HepG2 (cell line): ENCODE measurements around the gene PPP1R9A. TPM values are rescaled to one million over a fixed set of nuclear protein-coding genes. Genes with fewer than 3 reads are reported as not detected.

Experiments
- ATAC-seq: fragments of 200-7000 bp; cut with Tn5 transposase; 3 replicates; pipeline ENCODE4 v1.9.1; 2020; ENCODE audit warnings: mild to moderate bottlenecking, moderate library complexity
- BruUV-seq: library from RNA; stranded (reverse); fragments of 400-500 nt; replicated peaks from 2 replicates; lab custom pipeline; 2021; lab: Mats Ljungman, UMichigan
- CTCF ChIA-PET: fragments of 300-600 bp; formaldehyde crosslinking; extraction: SDS; loops from one replicate; lab custom pipeline; 2021; ENCODE audit warnings: low total read pairs, inconsistent platforms, low intra/inter-chr PET ratio; lab: Yijun Ruan, JAX
- POLR2A ChIA-PET: fragments of 350-600 bp; sonication (Branson Sonifier 250); formaldehyde crosslinking; loops from one replicate; lab custom pipeline; 2020; ENCODE audit warnings: antibody characterized with exemption, inconsistent platforms; lab: Yijun Ruan, JAX
- DNase-seq: peaks from one replicate; pipeline ENCODE4 v3.0.0-alpha.2; 2015; ENCODE audit warnings: low spot score
- FAIRE-seq: peaks from 3 replicates; lab custom pipeline; 2011; peaks lifted over from hg19 to GRCh38; lab: Jason Lieb, UNC
- H2AFZ ChIP-seq: one replicate; pipeline ENCODE4 v1.6.1; 2011; ENCODE audit warnings: low read length, inconsistent platforms
- H3K27ac ChIP-seq: fragments of 300-600 bp; 3 replicates; pipeline ENCODE4 v1.8.0; 2011; ENCODE audit warnings: mixed run types, mild to moderate bottlenecking, mixed read lengths, low read length, inconsistent platforms; ENCODE audit not compliant: insufficient read depth; ENCODE audit errors: extremely low read length
- H3K27me3 ChIP-seq, 2 experiments: fragments of 200-600 bp in 1 of 2; 2 replicates in 1 of 2; 3 replicates in 1 of 2; pipeline versions ENCODE4 v1.6.0 to v1.8.0; 2011; ENCODE audit warnings: low read length in 2 of 2, mild to moderate bottlenecking in 2 of 2, moderate library complexity in 2 of 2, inconsistent platforms in 1 of 2; ENCODE audit not compliant: insufficient read depth in 2 of 2, control insufficient read depth in 1 of 2
- H3K36me3 ChIP-seq, 2 experiments: fragments of 200-600 bp in 1 of 2; replicated peaks in 1 of 2; 2 replicates in 1 of 2; 3 replicates in 1 of 2; pipeline versions ENCODE4 v1.5.1 to v1.8.0; 2011; ENCODE audit warnings: low read length in 2 of 2, inconsistent platforms in 1 of 2; ENCODE audit not compliant: insufficient read depth in 2 of 2, control insufficient read depth in 1 of 2
- H3K4me1 ChIP-seq: 2 replicates; pipeline ENCODE4 v1.5.1; 2012; ENCODE audit warnings: low read length, inconsistent platforms; ENCODE audit not compliant: insufficient read depth
- H3K4me2 ChIP-seq: 2 replicates; pipeline ENCODE4 v1.6.0; 2011; ENCODE audit warnings: low read depth, low read length, inconsistent platforms
- H3K4me3 ChIP-seq, 3 experiments: fragments of 200-600 bp in 1 of 3; sonication (generic), shearing (Covaris generic) in 1 of 3; replicated peaks in 1 of 3; 2 replicates each; pipeline ENCODE4 v1.5.1; 2011 to 2016; ENCODE audit warnings: low read length in 3 of 3, inconsistent platforms in 2 of 3, low read depth in 2 of 3, mild to moderate bottlenecking in 2 of 3, control low read depth in 1 of 3, mixed read lengths in 1 of 3; ENCODE audit not compliant: insufficient read depth in 1 of 3
- H3K79me2 ChIP-seq: one replicate; pipeline ENCODE4 v1.6.1; 2011; ENCODE audit warnings: low read length, inconsistent platforms; ENCODE audit not compliant: insufficient read depth
- H3K9ac ChIP-seq: 2 replicates; pipeline ENCODE4 v1.6.0; 2011; ENCODE audit warnings: mild to moderate bottlenecking, low read depth, low read length, inconsistent platforms; ENCODE audit not compliant: insufficient read depth
- H3K9me3 ChIP-seq: 2 replicates; pipeline ENCODE4 v1.5.1; 2012; ENCODE audit warnings: mild to moderate bottlenecking, low read length
- H4K20me1 ChIP-seq: 2 replicates; pipeline ENCODE4 v1.6.0; 2011; ENCODE audit warnings: inconsistent platforms, mild to moderate bottlenecking, low read length, moderate library complexity; ENCODE audit not compliant: insufficient read depth
- ATF7 ChIP-seq, 2 experiments: fragments of 450-650 bp in 1 of 2; sonication (generic) in 1 of 2; formaldehyde crosslinking in 1 of 2; IDR thresholded peaks; 2 replicates each; pipeline versions ENCODE4 v1.4.0 to v1.6.1; 2016 to 2020; ENCODE audit warnings: antibody characterized with exemption in 1 of 2, mild to moderate bottlenecking in 1 of 2, missing genetic modification reagents in 1 of 2
- EP300 ChIP-seq, 3 experiments: sonication (generic) in 1 of 3; formaldehyde crosslinking in 1 of 3; IDR thresholded peaks; 2 replicates each; pipeline versions ENCODE4 v1.5.1 to v1.6.1; 2011 to 2020; ENCODE audit warnings: low read depth in 2 of 3, low read length in 2 of 3, borderline replicate concordance in 1 of 3, improper control_type of control experiment in 1 of 3, mild to moderate bottlenecking in 1 of 3, missing genetic modification reagents in 1 of 3, moderate library complexity in 1 of 3
- HDAC1 ChIP-seq: sonication (generic); formaldehyde crosslinking; IDR thresholded peaks from 2 replicates; pipeline ENCODE4 v1.5.1; 2020; ENCODE audit warnings: mild to moderate bottlenecking, missing genetic modification reagents
- KLF9 ChIP-seq: IDR thresholded peaks from 2 replicates; pipeline ENCODE4 v1.6.1; 2016; ENCODE audit warnings: low read depth
- PRMT3 ChIP-seq: sonication (generic); formaldehyde crosslinking; IDR thresholded peaks from 2 replicates; pipeline ENCODE4 v1.8.1; 2022; ENCODE audit warnings: low read depth, mild to moderate bottlenecking, moderate library complexity, missing genetic modification reagents, borderline replicate concordance
- RFX5 ChIP-seq: IDR thresholded peaks from 2 replicates; pipeline ENCODE4 v1.6.1; 2011; ENCODE audit warnings: low read depth, low read length, improper control_type of control experiment
- SOX6 ChIP-seq, 2 experiments: fragments of 450-650 bp in 1 of 2; sonication (generic) in 1 of 2; formaldehyde crosslinking in 1 of 2; IDR thresholded peaks; 2 replicates each; pipeline versions ENCODE4 v1.4.0 to v1.6.1; 2017 to 2020; ENCODE audit warnings: antibody characterized with exemption in 1 of 2, mild to moderate bottlenecking in 1 of 2, missing genetic modification reagents in 1 of 2
- ZBTB42 ChIP-seq: sonication (generic); formaldehyde crosslinking; IDR thresholded peaks from 2 replicates; pipeline ENCODE4 v1.5.0; 2020; ENCODE audit warnings: mild to moderate bottlenecking, missing genetic modification reagents
- ZNF562 ChIP-seq: sonication (generic); formaldehyde crosslinking; IDR thresholded peaks from 2 replicates; pipeline ENCODE4 v1.8.0; 2022; ENCODE audit warnings: missing genetic modification reagents, borderline replicate concordance
- WGBS: methylation state at CpG from one replicate; pipeline ENCODE4 v1.1.6; 2017; ENCODE audit warnings: low lambda C conversion rate; 5-methylcytosine and 5-hydroxymethylcytosine counted together
- in situ Hi-C: cut with HindIII; loops from 2 replicates; pipeline ENCODE4 v1.10.0; 2017; ENCODE audit warnings: low pct_unique_long_range_greater_than_20kb; ENCODE audit not compliant: extremely low pct_ligation_motif_present
- intact Hi-C: fragments of 100-400 bp; cut with micrococcal nuclease; formaldehyde crosslinking; loops from one replicate; pipeline ENCODE4 v1.10.0; 2022; ENCODE audit not compliant: unreplicated experiment
- polyA plus RNA-seq, 8 experiments: library from polyadenylated mRNA; depleted of rRNA in 3 of 8; stranded (reverse) in 7 of 8; unstranded in 1 of 8; fragments of >200 nt; fragmentation: Illumina TruSeq in 4 of 8; extraction: Trizol in 4 of 8; gene quantifications; 2 replicates each; pipeline versions ENCODE4 v1.2.1 to v1.2.3, GENCODE V29; 2011 to 2016; ENCODE audit warnings: low read depth in 4 of 8, missing spikeins in 1 of 8, mixed read lengths in 1 of 8; ENCODE audit not compliant: insufficient read depth in 1 of 8
- total RNA-seq, 5 experiments: library from RNA; depleted of rRNA; stranded (reverse); fragments of >200 nt; fragmentation: Illumina TruSeq; extraction: Trizol; gene quantifications; 2 replicates each; pipeline ENCODE4 v1.2.3, GENCODE V29; 2016; ENCODE audit warnings: low read depth in 1 of 5

PPP1R9A gene
- total and polyA plus RNA-seq, 2 of the 13 experiments (the other 11 are each of a cell fraction or from before 2014, with no cell fraction given): 11.4 to 31.9 TPM

DNA sequence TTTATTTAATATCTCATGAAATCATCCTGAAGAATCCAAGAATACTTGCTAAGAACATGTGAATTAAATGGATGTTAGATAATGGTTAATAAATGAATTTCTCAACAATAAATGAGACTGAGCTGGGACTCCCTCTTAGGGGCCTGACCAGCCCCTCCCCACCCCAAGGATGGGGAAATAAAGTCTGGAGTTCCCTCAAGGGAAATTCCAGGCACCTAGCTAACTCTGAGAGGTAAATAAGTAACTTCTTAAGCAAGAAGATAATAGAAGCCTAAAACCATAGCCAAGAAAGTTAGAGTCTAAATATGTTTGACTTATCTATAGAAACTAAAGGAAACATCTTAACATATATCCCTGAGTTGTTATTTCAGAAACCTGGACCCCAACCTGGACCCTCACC lies 32.2 kb upstream of the PPP1R9A start (continued):
- no peak for TF ChIP-seq EP300 (IDR thresholded peaks at IDR 0.05; ENCODE audit: low read depth in 2 of 2, low read length in 2 of 2)
- no peak for TF ChIP-seq EP300 (CRISPR knock-in tag; IDR thresholded peaks at IDR 0.05; ENCODE audit: borderline replicate concordance)
- no peak for TF ChIP-seq PRMT3
- TF ChIP-seq ZBTB42 (CRISPR knock-in tag): no peak
- no peak for TF ChIP-seq HDAC1
- TF ChIP-seq SOX6 (IDR thresholded peaks at IDR 0.05): no peak
- TF ChIP-seq SOX6 (CRISPR knock-in tag; IDR thresholded peaks at IDR 0.05): no peak

DNA sequence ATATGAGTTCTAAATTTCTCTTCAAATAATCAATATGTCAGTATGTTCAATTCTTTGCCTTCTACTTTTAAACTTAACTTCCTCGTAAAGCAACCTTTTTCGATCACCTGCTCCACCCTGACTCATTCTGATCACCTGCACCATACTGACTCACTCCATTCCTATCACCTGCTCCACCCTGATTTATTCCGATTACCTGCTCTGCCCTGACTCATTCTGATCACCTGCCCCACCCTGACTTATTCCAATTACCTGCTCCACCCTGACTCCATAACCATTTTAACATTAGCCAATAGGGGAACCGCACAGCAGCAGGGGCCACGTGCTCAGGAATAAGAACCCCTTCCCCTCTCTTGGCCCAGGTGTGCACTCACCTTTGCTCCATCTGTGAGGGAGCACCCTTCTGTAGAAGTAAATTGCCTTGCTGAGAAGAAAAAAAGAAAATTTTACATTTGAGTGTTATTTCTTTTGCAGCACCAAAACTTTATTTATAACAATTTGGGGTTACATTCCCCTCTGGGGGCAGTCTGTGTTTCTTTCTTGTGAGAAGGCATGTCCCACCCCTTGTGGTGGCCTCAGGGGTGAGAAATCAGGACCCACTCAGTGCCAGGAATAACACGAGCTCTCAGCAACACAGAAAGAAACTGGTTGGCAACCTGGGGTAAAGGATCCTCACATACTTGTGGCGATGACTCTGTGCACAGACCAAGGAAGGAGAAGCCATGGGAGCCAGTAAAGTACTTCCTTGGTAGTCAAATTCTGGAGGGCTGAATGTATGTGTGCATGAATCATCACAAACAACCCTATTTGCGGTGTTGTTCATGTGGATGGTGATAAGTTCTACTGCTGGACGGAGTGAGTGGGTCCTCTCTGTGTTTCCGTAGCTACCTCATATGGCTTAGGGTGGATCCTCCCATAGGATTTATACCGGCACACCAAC lies 29.4 kb upstream of the PPP1R9A start:
- 46% methylated on average over 8 of the region's 11 CpGs for WGBS
- CTCF ChIA-PET: no interaction called here
- TF ChIP-seq ZNF562 (CRISPR knock-in tag) (peak; percentile 58; the same call in 1 of the 2 replicates), RFX5 (no peak), ATF7 (IDR thresholded peaks at IDR 0.05) (no peak), ATF7 (CRISPR knock-in tag; IDR thresholded peaks at IDR 0.05) (no peak), KLF9 (CRISPR knock-in tag) (no peak)
- TF ChIP-seq, all 625 proteins: peak for 1
- no TSS peak for BruUV-seq
- Histone ChIP-seq H3K9ac (no peak overlapping the region), H3K79me2 (no peaks in the 10 kb centered on the region), H2AFZ (no peak overlapping the region), H4K20me1 (no peaks in the 10 kb centered on the region), H3K27me3 (peaks cover 0 to 27% of the 10 kb centered on the region in 2 experiments; a peak in 1 of 5 replicates), H3K27ac (no peak overlapping the region), H3K4me1 (0 out of 2 replicates have a peak, but pooled peaks cover 7% of the 10 kb centered on the region), H3K4me3 (no peak overlapping the region), H3K4me2 (no peak overlapping the region), H3K9me3 (peaks cover 11% of the 10 kb centered on the region), H3K36me3 (no peaks in the 10 kb centered on the region)
- FAIRE-seq (no peak), DNase-seq (no peak), ATAC-seq (no peak)
- in situ Hi-C loops: no loop called here
- POLR2A ChIA-PET: no interaction called here
- intact Hi-C loops: no loop called here
